DOHH2 (cell line): ENCODE results near the gene SLC13A2.

Experiments
- CTCF ChIP-seq: fragments of 200-600 bp; sonication (generic); IDR thresholded peaks from one replicate; pipeline ENCODE4 v1.5.1; 2014; ENCODE audit warnings: antibody characterized with exemption, mild to moderate bottlenecking, low read depth, low read length; ENCODE audit not compliant: poor library complexity, severe bottlenecking
- EZH2phosphoT487 ChIP-seq: fragments of 200-600 bp; sonication (generic); IDR thresholded peaks from 2 replicates; pipeline ENCODE4 v1.6.1; 2017; ENCODE audit warnings: borderline replicate concordance, mild to moderate bottlenecking, antibody characterized with exemption, low read length, moderate library complexity, mixed read lengths

DNA sequence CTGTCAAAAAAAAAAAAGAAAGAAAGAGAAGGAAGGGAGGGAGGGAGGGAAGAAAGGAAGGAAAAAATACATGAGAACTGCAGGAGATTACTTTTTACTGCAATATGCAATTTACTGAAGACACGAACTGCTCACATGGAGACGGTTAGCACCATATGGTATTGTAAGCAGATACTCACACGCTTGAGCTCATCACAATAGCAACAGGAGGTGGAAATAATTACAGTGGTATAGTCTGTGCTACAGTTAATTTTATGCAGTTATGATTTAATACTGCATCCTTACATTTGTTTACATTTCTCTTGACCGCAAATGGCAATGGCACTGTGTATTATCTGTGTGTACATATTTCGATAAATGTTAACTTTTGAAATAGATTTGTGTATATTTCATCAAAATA lies 46.1 kb upstream of the SLC13A2 start:
- no peak for TF ChIP-seq EZH2phosphoT487
- no peak for TF ChIP-seq CTCF
